SK-N-MC (cell line): Measurements from ENCODE around the gene ARIH2.

ENCODE experiments used
- DNase-seq: peaks from one replicate; pipeline ENCODE4 v3.0.0-alpha.2; 2011; ENCODE audit warnings: low read depth, low spot score
- H3K27ac ChIP-seq: fragments of 200-600 bp; sonication (generic); 2 replicates; pipeline ENCODE4 v1.5.1; 2016; ENCODE audit warnings: mixed run types
- H3K36me3 ChIP-seq: fragments of 200-600 bp; sonication (generic); 2 replicates; pipeline ENCODE4 v1.6.1; 2017; ENCODE audit warnings: antibody characterized with exemption, low read length, mixed read lengths; ENCODE audit not compliant: insufficient read depth
- H3K4me3 ChIP-seq: fragments of 200-600 bp; sonication (generic); 2 replicates; pipeline ENCODE4 v1.5.1; 2016
- H3K9ac ChIP-seq: fragments of 200-600 bp; sonication (generic); 2 replicates; pipeline ENCODE4 v1.8.0; 2017; ENCODE audit warnings: mixed run types, mixed read lengths; ENCODE audit not compliant: insufficient read length
- H3K9me3 ChIP-seq: fragments of 200-600 bp; sonication (generic); 2 replicates; pipeline ENCODE4 v1.6.1; 2017; ENCODE audit warnings: low read depth, mild to moderate bottlenecking, antibody characterized with exemption, low read length, moderate library complexity, mixed read lengths
- EZH2 ChIP-seq: fragments of 200-600 bp; sonication (generic); IDR thresholded peaks from one replicate; pipeline ENCODE4 v1.6.1; 2017; ENCODE audit warnings: antibody characterized with exemption
- FOXP2 ChIP-seq: optimal IDR thresholded peaks from 2 replicates; pipeline ENCODE3; 2011; ENCODE audit warnings: mild to moderate bottlenecking, moderate library complexity; ENCODE audit not compliant: insufficient read depth; ENCODE audit errors: extremely low read length, control extremely low read depth
- POLR2AphosphoS5 ChIP-seq: IDR thresholded peaks from 2 replicates; pipeline ENCODE4 v1.6.1; 2012; ENCODE audit warnings: mild to moderate bottlenecking, low read depth, low read length, borderline replicate concordance

Gene ARIH2

GRCh38 chr3:48997714-48998637 is 79.3 kb downstream of the ARIH2 start:
- DNase-seq = no peak
- H3K27ac ChIP-seq = no peak overlapping the region
- no peak for TF ChIP-seq POLR2AphosphoS5
- TF ChIP-seq FOXP2 = no peak
- H3K9ac ChIP-seq = no peak overlapping the region
- H3K9me3 ChIP-seq = no peaks in the 10 kb centered on the region
- H3K36me3 ChIP-seq = no peaks in the 10 kb centered on the region
- H3K4me3 ChIP-seq = no peak overlapping the region

- H3K36me3 ChIP-seq = no peaks in the 10 kb centered on the region
- TF ChIP-seq FOXP2 (no peak), EZH2 (no peak), POLR2AphosphoS5 (no peak)
- H3K27ac ChIP-seq = no peak overlapping the region
- no peak overlapping the region for H3K9ac ChIP-seq
- no peaks in the 10 kb centered on the region for H3K9me3 ChIP-seq
- H3K4me3 ChIP-seq = no peak overlapping the region
- DNase-seq = no peak
These were observed 80.6 kb downstream of the ARIH2 start for GRCh38 chr3:48999085-48999858.

- no peak overlapping the region for H3K27ac ChIP-seq
- no peaks in the 10 kb centered on the region for H3K9me3 ChIP-seq
- H3K36me3 ChIP-seq = no peaks in the 10 kb centered on the region
- no peak overlapping the region for H3K9ac ChIP-seq
- DNase-seq = no peak
- no peak overlapping the region for H3K4me3 ChIP-seq
- TF ChIP-seq EZH2 (no peak), FOXP2 (no peak), POLR2AphosphoS5 (no peak)
These were observed 82.5 kb downstream of the ARIH2 start for GRCh38 chr3:49001155-49001554.

GRCh38 chr3:49004352-49005302 is 86.0 kb downstream of the ARIH2 start:
- no peaks in the 10 kb centered on the region for H3K36me3 ChIP-seq
- no peak overlapping the region for H3K4me3 ChIP-seq
- no peak for DNase-seq
- no peak overlapping the region for H3K27ac ChIP-seq
- H3K9me3 ChIP-seq = no peaks in the 10 kb centered on the region
- H3K9ac ChIP-seq = no peak overlapping the region
- TF ChIP-seq EZH2 = no peak
- TF ChIP-seq POLR2AphosphoS5 = no peak
- TF ChIP-seq FOXP2 = no peak

GRCh38 chr3:49005303-49005680 is 86.7 kb downstream of the ARIH2 start:
- Histone ChIP-seq H3K9me3 (no peaks in the 10 kb centered on the region), H3K27ac (no peak overlapping the region), H3K9ac (no peak overlapping the region), H3K36me3 (no peaks in the 10 kb centered on the region), H3K4me3 (no peak overlapping the region)
- DNase-seq = no peak
- TF ChIP-seq POLR2AphosphoS5 = no peak
- TF ChIP-seq FOXP2 = no peak
- no peak for TF ChIP-seq EZH2

GRCh38 chr3:49005998-49006397 is 87.4 kb downstream of the ARIH2 start:
- no peak for DNase-seq
- Histone ChIP-seq H3K27ac (no peak overlapping the region), H3K36me3 (no peaks in the 10 kb centered on the region), H3K9ac (no peak overlapping the region), H3K4me3 (no peak overlapping the region), H3K9me3 (no peaks in the 10 kb centered on the region)
- no peak for TF ChIP-seq FOXP2
- TF ChIP-seq POLR2AphosphoS5 = no peak
- no peak for TF ChIP-seq EZH2

- TF ChIP-seq FOXP2 (no peak), EZH2 (no peak), POLR2AphosphoS5 (no peak)
- Histone ChIP-seq H3K9ac (no peak overlapping the region), H3K36me3 (no peaks in the 10 kb centered on the region), H3K4me3 (peak overlapping the region; percentile 84), H3K27ac (no peak overlapping the region), H3K9me3 (no peaks in the 10 kb centered on the region)
- no peak for DNase-seq
These were observed 87.9 kb downstream of the ARIH2 start for GRCh38 chr3:49006408-49007067.
